GM21825 (cell line): ENCODE results near the gene JAZF1.

Experiments
- ATAC-seq: cut with Tn5 transposase; IDR thresholded peaks from one replicate; pipeline ENCODE4 v1.9.1; 2021; ENCODE audit warnings: mild to moderate bottlenecking, moderate library complexity; ENCODE audit not compliant: unreplicated experiment

The JAZF1 gene

GRCh38 chr7:27992755-27993493 is 187.7 kb downstream of the JAZF1 start:
- no peak for ATAC-seq

GRCh38 chr7:27992097-27992496 is 188.5 kb downstream of the JAZF1 start:
- no peak for ATAC-seq

DNA sequence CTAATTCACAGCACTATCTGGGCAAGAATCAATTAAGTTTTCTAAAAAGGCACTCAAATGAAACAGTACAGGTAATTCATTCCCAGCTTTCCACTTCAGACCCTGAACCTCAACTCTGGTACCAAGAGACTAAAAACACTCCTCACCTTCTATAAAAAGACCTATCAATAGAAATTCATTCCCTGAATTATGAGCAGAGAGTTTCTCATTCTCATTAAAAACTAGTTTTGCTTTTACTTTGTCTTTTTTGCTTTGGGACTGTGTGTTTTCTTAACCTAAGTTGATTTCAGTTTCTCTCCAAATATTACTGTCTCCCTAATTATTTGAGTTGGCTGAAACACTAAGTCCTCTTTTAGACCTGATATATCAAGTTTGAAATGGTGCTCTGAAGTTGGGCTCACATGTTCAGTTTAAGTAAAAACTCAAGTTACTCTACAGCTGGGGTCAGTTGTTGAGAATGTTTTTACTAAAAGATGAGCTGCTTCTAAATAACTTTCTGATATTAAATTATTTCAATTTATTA is 189.5 kb downstream of the JAZF1 start:
- no peak for ATAC-seq

DNA sequence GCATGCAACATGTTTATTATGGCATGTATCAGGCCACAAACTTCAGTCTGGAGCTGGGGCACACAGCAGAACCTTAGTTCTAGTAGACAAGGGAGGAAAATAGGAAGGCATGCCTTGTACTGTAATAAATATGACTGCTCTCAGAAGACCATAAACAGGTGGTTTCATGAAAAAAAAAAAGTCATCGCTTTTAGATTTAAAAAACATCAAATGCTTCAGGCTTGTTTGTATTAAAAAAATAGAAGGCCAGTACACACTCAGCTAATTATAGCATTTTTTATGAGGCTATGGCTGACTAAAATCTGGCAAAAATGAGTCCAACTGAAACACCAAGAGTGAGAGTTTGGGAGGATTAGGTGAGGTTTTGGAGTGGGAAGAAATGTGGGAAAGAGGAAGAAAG is 204.1 kb downstream of the JAZF1 start:
- no peak for ATAC-seq

DNA sequence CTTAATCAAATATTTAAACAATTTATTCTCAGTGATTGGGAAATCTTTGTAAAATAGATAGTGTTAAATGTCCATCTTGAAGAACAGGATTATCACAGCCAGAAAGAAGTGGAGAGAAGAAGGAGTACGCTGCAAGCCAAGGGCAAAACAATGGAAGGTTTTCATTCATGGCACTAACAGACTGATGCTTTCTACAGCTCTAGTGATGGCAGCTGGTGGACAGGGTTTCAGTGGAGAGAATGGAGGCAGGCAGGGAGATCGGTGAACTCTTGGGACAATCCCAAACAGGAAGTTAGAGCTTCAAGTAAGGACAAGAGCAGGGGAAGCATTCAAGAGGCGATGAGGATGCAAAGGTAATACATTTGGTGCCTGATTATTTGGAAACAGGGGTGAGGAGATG is 207.0 kb downstream of the JAZF1 start:
- ATAC-seq = no peak

DNA sequence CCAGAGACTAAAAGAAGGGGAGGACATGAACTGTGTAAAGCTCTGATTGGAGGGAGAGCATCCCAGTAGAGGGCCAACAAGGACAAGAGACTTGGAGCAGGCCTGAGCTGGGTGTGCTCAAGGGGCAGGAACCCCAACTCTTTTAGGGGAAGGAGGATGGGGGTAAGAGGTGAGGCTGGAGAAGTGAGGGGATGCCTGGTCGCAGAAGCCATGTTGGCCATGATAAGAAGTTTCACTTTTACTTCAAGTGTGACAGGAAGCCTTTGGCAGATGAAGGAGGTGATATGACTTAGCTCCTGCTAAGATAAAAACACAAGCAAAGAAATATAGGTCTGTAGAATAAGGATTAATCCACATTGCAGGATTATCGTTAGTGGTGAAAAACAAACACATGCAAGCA is 208.3 kb downstream of the JAZF1 start:
- ATAC-seq = no peak

- ATAC-seq = no peak
Observed at GRCh38 chr7:27971171-27971812, 209.3 kb downstream of the JAZF1 start.

GRCh38 chr7:27970350-27970749 is 210.2 kb downstream of the JAZF1 start:
- ATAC-seq = no peak

- no peak for ATAC-seq
Observed at GRCh38 chr7:27969346-27969745, 211.2 kb downstream of the JAZF1 start.

DNA sequence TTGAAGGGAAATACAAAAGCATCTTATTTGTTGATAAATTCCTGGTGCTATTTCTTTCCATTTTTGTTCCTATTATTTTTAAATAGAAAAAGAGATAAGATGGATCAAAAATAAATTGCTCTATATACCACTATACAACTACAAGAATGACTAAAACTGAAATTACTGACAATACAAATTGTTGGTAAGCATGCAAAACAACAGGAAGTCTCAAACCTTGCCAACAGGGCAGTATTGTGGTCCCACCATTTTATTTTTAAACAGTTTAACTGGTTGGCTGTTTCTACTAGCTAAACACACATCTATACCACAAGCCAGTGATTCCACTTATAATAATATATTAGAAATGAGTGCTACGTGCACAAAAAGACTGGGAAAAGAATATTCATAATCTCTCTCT is 213.0 kb downstream of the JAZF1 start:
- ATAC-seq = no peak

GRCh38 chr7:27966219-27966780 is 214.3 kb downstream of the JAZF1 start:
- no peak for ATAC-seq

DNA sequence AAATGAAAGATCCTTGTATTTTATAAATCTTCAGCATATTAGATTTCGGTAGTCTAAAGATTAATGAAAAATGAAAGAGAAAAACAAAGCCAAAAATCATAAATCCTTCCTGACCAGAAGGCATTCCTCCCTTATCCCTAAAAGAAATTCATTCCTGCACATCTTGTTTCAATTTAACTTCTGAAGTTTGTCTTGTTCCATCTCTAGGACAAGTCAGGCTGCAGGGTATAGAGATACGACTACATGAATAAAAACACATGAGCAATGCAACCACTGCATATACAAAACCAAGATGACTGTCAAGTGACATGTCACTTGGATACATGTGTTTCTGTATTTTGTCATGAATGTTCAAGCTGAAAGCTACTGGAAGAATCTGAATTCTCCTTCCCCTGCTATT is 214.9 kb downstream of the JAZF1 start:
- ATAC-seq = no peak

DNA sequence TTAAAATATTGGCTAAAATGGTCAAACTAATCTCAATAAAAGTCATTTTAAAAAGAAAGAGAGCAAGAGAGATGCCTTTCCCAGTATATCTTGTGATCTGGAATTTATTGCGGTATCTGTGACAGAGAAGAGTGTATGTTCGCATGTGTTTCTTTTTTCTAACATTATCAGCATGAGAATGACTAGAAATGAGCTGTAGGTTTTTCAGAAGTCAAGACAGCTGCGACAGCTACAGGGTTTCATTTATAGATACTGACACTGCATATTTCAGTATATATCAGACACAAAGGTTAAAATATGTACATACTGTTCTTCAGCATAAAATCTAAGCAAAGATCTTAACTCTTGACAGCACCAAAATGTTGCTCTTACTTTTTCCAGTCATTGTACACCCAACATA is 215.8 kb downstream of the JAZF1 start:
- ATAC-seq = no peak

GRCh38 chr7:27963056-27963455 is 217.5 kb downstream of the JAZF1 start:
- ATAC-seq = no peak

GRCh38 chr7:27962273-27962672 is 218.3 kb downstream of the JAZF1 start:
- no peak for ATAC-seq

- ATAC-seq = no peak
Observed at GRCh38 chr7:27961255-27961654, 219.3 kb downstream of the JAZF1 start.

DNA sequence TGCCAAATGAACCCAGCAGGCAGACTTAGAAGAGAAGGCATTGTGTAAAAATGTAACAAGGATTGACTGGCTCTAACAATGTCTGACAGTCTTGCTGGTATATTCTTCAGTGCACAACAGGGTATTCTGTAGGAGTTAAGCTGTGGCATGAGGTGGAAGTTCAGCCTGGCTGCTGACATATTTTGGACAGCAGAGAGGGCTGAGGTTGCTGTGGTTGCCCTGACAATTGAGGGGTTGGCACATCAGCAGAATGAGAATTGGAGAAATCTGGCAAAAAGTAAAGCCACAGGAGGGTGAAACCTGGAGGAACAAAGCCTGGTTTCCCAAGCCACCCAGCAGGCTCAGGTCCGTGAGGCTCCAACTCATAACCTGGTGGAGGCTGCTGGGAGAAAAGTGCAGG is 220.2 kb downstream of the JAZF1 start:
- no peak for ATAC-seq

DNA sequence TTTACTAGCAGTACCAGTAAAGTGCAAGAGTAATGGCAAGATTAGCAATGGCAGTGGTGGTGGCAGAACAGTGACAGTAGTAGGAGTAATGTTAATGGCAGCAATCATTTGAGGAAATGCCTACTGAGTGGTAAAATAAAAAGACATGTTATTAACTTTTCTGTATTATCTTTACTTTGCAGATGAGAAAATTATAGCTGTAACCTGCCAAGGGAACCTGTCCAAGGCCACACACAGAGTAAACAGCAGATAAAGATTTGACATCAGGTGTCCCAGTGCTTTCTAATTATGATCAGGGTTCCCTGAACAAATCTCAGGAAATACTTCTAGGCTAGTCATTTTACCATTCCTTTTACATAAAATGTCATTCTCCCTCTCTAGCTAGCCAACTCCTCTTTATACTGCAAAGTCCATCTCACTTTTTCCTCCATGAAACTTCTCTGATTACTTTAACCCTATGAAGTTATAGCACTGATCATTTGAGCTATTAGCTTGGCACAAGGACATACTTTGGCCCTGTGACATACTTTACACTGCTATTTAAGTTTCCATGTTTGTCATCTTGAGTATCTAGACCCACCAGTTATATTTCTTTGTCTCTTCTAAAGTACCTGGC is 221.6 kb downstream of the JAZF1 start:
- ATAC-seq = no peak

DNA sequence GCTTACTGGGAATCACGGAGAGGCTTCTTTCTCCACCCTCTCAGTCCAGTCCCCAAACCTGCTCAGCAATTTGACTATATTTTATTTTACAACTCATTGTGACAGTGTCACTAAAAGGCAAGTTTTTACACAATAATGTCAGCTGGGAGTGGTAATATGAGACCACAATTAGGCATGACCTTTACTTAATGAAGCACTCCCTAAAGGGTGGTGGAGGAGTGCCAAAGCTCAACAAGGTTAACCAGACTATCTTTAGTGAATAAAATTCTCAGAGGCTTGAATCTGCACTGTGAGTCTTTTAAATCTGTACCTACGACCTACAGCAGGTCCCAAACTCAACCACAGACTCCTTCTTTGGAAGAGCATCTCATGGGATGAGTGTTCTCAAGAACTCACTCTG is 225.0 kb downstream of the JAZF1 start:
- no peak for ATAC-seq

- ATAC-seq = no peak
Observed at GRCh38 chr7:27955011-27955410, 225.6 kb downstream of the JAZF1 start.

GRCh38 chr7:27953777-27954176 is 226.8 kb downstream of the JAZF1 start:
- no peak for ATAC-seq

DNA sequence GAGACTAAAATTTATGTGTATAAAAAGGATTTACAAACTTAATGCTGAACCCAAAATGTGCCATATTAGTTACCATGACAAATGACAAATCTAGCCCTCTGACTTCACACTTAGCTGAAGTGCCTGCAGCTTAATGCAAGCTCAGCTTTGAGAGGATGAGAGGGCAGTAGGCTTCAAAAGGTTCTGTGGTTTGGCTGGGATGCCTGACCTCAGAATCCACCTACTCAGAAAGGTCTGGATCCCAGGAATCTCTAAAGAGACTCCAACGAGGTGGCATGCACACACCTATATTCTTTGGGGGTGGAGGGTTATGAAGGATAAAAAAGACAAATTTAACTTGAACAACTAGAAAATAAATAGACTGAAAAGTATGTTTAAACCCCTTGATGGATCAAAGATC is 227.2 kb downstream of the JAZF1 start:
- ATAC-seq = no peak
